Endometrium (tissue), 2 donors: ENCODE measurements around the gene MLST8.

Experiments used
- FAIRE-seq: peaks from 2 replicates; lab custom pipeline; 2012; peaks lifted over from hg19 to GRCh38; lab: Jason Lieb, UNC
- donor health status: control.
- donor health status: control.

Gene MLST8, protein sequence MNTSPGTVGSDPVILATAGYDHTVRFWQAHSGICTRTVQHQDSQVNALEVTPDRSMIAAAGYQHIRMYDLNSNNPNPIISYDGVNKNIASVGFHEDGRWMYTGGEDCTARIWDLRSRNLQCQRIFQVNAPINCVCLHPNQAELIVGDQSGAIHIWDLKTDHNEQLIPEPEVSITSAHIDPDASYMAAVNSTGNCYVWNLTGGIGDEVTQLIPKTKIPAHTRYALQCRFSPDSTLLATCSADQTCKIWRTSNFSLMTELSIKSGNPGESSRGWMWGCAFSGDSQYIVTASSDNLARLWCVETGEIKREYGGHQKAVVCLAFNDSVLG

DNA sequence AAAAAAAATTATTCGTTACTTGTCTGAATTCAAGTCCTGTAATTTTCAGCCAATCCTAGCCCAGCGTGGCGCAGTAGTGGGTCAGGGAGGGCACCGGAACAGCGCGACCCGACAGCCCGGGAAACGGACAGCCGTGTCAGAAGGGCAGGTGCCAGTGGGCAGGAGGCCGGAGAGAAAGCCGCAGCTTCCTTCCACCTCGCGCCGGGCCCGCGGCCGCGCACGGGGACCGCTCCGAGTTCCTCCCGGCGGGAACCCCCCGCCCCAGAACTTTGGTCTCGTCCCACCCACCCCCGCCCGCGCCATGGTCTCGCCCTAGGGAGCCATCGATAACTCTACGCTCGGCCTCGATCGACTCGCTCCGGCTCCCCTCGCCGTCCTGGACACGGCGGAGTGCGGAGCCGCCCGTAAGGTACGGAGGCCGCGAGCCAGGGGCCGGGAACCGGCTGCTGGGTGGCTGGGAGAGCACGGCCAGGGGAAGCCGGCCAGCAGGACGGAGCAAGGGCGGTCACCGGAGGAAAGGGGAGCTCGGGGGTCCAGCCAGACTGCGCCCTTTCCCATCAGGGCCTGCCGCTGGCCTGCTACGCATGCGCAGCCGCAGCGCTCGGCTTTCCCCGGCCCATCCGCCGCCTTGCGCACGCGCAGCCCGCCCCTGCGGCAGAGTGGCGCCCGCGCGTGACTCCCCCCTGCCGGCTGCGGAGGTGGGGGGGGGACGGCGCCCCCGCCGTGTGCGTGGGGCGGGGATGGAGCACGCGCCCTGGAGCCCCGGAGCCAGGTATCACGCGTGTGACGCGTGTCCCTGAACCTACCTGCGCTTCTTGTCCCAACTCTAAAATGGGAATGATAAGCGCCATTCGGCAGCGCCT is at the start of gene MLST8:
TSS of gene MLST8 (plus strand) at position 351 of the 863 bp plus-strand sequence. CDS start 632 bp downstream, outside the sequence.
- FAIRE-seq, result no peak

DNA sequence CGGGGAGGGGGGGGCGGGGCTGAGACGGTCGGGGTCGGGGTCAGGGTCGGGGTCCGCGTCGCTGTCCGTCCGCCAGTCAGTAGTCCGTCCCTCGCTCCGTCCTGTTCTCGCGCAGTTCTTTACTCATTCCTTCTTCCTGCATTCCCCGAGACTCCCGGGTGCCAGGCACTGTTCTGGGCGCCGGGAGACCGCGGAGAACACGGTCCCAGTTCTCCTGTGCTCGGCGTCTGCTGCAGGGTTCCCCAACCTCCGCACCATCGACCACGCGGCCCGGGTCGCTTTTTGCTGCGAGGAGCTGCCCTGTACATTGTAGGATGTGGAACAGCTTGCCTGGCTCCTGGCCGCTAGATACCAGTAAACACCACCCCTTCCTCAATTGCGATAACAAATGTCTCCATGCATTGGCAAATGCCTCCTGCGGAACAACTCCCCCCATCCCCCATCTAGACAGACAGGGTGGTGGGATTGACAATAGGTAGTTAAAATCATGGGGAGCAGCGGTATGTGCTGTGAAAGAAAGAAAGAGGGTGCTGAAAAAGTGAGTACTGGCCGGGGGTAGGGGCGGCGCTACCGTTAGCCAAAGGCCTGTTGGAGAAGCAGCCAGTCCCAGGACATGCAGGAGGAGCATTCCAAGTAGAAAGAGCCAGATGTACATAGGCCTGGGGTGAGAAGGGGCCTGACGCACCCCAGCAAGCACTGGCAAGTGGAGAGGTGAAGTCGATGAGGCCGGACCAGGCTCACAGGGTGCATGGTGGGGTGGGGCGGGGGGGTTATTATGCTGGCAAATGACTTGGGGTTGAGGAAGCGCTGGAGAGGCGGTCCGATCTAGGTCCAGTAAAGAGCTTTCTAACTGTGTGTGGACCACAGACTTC is 49.0 kb upstream of the MLST8 start:
- FAIRE-seq, result no peak

DNA sequence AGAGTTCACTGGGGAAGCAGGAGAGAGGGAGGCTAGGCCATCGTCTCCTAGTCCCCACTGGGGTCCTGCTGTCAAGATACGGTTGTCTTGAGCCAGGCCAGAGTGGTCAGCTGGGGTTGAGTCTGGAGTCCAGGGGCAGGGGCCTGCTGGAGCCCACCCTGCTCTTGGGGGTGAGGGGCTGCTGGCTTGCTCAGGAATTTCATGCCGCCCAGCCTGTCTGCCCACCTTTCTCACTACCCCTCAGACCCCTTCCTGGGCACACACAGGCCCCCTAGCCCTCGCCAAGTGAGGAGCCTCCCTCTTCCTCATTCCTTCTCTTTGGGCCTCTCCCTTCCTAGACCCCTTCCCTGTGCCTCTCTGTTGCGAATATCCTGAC is 48.4 kb upstream of the MLST8 start:
- no peak for FAIRE-seq

DNA sequence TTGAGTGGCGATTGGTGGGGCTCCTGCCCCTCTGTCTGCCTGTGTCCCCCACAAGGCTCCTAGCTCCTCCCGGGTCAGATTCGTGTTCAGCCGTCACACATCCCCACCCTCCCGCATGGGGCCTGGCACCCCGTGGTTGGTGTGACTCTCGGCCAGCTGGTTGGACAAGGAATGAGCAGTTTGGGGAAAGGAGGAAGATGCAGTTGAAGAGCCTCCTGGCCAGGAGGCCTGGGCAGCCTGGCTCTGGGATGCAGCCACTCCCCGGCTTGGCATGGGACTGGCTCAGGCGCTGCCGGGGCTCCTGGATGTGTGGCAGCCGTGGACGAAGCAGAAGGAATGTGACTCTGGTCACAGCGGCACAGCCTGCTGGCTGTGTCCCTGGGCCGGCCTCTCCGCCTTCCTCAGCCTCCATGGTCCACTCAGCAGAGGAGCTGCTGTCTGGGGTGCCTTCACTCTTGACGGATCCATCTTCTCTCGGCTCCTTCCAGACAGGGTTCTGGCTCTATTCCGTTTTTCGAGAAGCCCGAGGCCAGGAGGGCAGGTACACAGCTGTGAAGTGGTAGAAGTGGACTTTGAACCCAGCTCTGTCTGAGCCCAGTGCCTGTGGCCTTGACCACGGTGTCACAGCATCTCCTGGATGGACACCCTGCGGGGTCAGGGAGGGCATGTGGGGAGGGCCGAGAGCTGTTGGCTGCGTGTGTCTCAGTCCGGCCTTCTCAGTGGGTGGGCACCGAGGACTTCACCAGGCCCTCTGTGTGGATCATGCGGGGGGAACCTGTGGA is 47.6 kb upstream of the MLST8 start:
- no peak for FAIRE-seq

DNA sequence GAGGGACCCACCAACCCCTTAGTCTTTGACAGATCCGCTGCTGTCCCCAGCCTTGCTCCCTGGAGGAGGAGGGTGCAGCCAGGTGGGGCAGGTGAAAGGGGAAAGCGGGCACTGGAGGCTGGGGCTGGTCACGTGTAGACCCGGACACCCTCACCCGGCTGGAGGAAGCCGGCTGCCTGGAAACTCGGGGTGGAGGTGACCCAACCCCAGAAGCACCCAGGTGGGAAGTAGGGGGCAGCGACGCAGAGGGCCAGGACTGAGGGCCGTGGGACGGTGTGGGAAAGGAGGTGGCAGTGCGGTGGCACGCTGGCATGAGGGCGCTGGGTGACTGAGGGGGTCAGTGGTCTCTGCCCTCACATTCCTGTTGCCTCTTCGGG is 47.0 kb upstream of the MLST8 start:
- FAIRE-seq, result no peak

DNA sequence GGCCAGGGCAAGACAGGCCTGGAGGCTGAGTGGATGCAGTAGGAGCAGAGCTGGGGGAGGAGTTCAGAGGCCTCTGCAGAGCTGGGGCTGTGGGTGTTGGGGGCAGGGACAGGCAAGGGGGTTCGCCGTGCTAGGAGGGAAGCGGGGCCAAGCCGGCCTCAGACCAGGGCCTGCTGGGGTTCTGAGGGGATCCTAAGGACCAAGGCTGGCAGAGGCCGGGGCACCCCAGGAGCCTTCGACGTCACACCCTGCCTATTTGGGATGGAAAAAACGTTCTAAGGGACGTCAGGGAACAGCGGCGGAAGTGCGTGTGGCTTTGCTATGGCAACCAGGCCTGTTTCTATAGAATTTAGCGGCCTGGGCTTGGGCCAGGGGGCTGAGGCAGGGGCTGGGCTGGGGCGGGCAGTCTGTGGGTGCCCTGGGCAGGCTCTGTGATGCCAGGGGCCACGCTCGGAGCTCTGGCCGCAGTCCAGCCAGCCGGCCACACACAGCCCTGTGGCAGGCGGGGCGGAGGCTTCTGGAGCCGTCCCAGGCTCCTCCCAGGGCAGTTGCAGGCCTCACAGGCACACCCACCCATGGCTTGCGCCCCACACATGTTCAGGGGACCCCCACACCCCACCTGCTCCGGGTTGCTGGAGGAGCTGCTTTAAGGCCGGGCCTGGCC is 45.9 kb upstream of the MLST8 start:
- no peak for FAIRE-seq

DNA sequence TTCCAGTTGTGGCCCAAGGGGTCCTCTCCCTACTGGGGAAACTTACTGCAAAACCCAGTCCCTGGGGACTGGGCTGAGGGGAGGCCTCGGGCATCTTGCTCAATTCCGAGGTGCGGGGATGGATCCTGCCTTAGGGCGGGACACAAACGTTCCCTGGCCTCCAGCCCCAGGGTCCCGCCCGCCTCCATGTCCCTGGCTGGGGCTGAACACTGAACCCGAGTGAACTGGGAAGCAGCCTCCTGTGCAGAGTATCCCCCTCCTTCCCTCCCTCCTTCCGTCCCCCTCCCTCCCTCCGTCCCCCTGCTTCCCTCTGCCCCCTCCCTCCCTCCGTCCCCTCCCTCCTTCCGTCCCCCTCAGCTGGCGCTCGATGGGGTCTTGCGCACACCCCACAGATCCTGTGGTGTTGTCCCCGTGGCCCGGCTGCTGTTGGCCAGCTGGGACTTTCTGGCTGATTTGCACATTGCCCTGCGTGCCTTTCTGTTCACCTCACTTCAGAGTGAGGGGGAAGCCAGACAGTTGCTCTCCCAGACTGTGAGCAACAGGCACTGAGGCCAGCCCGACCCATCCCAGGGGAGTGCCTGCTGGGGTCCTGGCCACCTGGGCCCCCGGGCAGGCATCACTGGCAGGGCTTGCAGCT is 44.2 kb upstream of the MLST8 start:
- no peak for FAIRE-seq

DNA sequence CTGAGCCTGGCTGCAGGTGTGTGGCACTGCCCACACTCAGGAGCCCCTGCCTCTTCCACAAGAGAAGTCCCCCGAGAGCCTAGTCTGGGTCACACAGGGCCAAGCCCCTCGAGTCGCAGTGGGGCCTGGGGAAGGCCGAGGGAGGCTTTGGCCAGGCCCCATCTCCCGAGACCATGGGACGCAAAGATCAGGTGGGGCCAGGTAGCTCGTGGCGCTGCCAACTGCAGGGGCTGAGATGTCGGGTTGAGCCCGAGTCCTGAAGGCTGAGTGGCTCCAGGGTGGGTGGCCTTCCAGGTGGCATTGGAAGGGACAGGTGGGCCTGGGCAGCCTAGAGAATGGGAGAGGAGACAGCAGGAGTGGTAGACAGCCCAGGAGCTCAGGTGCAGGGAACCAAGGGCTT is 43.3 kb upstream of the MLST8 start:
- no peak for FAIRE-seq

DNA sequence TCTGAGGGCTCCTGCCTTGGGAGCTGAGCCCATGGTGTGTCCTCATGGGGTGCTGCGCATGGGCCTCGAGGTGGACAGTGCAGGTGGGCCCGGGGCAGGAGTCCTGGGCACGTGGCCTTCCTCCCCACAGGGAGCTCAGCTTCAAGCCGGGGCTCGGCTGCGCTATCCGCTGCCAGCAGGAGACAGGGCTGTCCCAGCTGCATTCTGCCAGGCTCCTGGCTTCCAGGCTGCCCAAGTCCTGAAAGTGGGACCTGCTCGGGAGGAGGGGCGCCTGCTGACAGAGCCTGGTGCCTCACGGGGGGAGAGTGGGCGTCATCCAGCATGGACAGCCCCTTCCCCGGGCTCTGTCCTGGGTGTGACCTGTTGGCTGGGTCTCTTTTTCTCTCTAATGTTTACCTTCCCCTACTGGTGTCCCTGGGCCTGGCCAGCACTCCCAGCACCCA is 42.6 kb upstream of the MLST8 start:
- FAIRE-seq, result no peak

DNA sequence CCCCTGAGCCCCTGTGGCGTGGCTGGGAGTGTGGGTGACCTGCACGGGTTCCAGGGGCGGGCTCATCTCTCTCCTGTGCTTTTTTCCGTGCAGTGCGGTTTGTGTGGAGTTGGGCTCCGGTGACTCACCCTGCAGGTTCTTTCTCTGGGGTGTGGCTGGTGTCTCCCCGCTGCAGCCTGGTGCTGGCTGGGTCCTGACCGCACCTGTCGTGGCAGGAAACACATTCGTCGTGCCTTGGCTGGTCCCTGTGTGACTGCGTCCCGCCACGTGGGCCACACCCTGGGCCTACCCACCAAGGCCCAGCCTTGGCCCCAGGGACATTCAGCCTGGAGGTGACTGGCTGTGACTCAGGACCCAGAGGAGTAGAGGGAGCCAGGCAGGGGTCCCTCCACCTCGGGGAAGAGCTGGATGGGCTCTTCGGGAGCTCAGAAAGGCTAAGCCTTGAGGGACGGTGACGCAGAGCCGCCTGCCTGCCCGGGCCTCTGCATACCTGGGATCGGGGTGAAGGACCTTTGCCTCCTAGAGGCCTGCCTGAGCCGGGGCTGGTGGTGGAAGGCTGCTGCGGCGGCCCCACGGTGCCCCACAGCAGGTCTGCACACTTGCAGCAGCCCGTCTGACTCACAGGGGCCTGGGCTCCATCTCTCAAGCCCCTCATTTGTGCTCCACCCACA is 41.9 kb upstream of the MLST8 start:
- no peak for FAIRE-seq

DNA sequence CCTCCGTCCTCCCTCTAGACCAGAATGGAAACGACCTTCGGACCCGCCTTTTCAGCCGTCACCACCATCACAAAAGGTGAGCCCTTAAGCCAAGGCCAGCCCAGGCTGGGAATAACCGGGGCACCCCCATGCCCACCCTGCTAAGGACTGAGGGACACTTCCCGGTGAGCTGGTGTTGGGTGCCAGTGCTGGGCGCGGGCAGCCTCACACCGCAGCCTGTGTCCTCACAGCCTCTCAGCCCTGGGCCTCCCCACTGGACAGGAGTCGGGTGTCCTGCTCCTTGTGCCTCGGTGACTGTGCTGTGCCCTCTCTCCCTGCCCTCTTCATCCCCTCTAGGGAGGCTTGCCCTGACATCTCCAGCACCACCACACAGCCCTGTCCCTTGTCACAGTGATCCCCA is 39.4 kb upstream of the MLST8 start:
- FAIRE-seq, result no peak

DNA sequence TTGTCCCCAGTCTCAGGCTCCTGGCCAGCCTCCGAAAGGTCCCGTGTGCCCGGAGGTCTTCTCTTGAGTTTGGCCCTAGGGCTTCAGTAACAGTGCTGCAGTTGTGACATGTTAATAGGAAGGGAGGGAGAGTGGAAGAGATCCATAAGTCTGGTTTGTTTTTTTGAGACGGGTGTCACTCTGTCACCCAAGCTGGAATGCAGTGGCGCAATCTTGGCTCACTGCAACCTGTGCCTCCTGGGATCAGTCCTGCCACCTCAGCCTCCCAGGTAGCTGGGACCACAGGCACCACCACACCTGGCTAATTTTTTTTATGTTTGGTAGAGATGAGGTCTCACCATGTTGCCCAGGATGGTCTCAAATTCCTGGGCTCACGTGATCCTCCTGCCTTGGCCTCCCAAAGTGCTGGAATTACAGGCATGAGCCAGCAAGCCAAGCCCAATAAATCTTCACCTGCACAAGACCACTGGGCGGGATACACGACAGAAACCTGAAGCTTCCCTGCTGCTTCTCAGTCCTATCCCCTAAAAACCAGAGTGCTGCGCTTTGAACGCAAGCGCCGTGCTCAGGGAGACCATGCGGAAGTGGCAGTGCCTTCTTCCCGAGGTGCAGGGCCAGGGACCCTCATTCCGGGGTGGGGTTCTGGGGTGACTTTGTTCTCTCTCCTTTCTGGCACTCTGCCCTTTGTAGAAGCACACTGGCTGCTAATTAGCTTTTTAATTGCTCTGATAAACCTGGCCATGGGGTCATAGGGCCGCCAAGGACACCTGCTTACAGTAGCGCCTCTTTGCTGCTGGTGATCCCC is 38.8 kb upstream of the MLST8 start:
- no peak for FAIRE-seq

DNA sequence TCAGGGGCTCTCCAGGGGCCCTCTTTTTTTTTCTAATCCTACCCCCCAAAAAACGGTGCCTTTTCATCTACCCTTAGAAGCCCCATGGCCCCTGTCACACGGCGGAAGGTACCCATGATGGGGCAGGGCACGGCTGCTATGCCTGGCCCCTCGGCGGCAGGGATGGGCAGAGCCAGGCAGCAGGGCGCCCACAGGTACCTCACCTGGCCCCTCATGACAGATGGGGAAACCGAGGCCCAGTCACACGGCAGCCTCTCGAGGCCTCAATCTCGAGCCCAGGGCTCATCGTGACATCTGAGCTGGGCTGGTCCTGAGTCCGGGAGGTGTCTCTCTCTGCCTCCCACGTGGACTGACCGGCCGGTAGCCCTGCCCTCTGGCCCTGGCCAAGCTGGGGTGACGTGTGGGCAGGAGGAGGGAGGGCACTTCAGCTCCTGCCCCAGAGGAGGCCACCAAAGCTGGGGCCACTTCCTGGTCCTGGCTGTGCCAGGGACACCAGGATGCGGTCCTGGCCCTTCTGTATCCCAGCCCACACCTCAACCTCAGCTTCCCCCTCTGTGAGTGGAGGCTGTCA is 38.1 kb upstream of the MLST8 start:
- no peak for FAIRE-seq

DNA sequence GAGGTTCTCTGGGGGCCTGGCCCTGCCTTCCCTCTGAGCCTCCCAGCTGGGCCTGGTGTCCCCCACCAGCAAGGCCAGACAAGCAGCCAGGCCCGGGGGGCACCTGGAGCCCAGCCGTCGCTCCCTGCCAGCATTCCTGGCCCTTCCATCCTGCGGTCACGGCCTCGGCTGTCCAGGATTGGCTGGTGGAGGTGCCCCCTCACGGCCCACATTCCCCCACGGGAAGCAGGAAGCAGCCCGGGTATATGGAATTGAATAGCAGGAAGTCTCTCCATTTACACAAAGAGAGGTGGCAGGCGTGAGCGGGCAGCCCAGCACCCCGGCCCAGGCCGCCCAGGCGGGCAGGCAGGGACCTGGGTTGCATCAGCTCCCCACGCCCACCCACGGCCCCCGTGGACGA is 35.2 kb upstream of the MLST8 start:
- FAIRE-seq, result no peak

DNA sequence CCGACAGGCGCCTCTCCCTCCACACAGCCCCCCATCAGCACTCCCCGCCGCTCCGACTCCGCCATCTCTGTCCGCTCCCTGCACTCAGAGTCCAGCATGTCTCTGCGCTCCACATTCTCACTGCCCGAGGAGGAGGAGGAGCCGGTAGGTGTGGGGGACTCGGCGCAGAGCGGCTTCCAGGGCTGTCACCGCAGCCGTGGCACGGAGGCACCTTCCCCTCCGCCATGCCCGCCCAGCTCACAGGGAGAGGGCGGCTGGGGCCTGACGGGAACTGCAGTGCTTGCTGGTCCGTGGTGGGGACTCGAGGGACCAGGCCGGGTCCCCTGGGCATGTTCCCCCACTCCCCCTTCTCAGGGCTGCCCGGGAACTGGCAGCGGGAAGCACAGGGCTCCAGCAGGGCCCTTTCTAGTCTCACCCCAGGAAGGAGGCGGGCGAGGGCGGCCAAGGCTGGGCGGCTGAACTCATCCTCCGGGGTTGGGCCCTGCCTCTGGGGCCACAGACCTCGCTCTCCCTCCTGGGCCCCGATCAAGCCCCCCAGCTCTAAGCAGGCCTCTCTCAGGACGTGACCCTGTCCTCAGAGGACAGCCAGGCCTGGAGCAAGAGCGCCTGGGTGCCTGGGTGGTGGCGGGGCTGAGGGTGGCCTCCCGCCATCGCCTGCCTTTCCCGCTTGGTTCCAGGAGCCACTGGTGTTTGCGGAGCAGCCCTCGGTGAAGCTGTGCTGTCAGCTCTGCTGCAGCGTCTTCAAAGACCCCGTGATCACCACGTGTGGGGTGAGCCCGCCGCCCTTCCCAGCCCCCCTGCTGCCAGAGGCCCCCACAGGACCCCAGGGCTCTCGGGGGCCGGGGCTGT is 34.4 kb upstream of the MLST8 start:
- FAIRE-seq, result no peak

DNA sequence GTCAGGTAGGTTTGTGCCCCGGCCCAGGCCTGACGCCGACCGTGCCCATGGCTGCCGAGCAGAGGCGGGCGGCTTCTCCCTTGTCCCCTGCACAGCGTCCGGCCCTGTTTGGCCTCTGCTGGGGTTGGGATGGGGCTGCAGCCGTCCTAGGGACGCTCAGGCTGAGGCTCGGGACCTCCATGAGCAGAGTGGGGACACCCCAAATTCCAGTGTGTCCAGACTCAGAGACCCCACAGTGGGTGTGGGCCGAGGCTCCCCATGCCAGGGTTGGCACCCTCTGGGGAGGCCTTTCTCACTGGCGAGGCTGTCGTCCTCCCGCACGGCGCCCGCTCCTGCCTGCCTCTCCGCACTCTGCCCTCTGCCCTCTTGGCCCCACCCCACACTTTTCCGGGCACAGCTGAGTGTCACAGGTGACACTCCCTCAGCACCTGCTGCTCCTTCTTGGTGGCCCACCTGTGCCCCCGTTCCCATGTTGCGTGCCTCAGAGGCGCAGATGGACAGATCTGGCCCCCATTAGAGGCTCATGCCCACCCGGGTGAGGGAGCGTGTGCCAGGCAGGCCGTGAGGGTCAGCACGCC is 33.6 kb upstream of the MLST8 start:
- no peak for FAIRE-seq

DNA sequence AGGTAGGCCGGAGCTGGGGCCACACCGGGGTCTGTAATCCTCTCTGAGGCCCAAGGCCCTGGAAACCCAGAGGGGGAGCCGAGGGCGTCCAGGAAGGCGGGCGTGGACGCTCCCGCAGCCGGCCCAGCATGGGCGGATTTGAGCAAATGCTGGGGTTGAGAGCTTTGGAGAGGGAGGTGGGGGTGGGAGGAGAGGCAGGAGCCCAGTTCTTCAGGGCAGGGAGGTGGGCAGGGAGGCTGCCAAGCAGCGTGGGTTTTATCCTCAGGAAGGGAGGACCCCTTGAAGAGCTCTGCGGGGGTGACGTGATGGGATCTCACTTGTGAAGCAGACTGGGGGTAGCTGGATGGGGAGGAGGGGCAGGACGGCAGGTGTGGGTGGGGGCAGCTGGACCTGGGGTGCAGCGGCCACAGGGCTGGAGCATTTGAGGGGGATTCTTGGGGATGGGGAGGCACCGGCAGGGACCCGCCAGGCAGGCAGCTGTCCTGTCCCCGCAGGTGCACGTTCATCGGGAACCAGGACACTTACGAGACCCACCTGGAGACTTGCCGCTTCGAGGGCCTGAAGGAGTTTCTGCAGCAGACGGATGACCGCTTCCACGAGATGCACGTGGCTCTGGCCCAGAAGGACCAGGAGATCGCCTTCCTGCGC is 32.4 kb upstream of the MLST8 start:
- no peak for FAIRE-seq
